GM13976 (cell line): ENCODE data around the gene OOSP3.

Experiments used
- DNase-seq: peaks from one replicate; pipeline ENCODE4 v3.0.0; 2012; ENCODE audit warnings: low spot score
- CTCF ChIP-seq: IDR thresholded peaks from 2 replicates; pipeline ENCODE4 v1.5.1; 2012; ENCODE audit warnings: borderline replicate concordance, mild to moderate bottlenecking; ENCODE audit not compliant: insufficient read depth; ENCODE audit errors: extremely low read depth, missing control alignments, control extremely low read depth
- in situ Hi-C: fragments of 300-500 bp; cut with MboI; formaldehyde crosslinking; loops from one replicate; pipeline ENCODE4 v1.12.0; 2022; ENCODE audit warnings: low sequenced_read_pairs, mixed read lengths, inconsistent platforms; ENCODE audit not compliant: unreplicated experiment

Gene OOSP3

GRCh38 chr11:59878575-59878974, at the start of gene OOSP3:
Gene OOSP3 (plus strand): TSS chr11:59878782. CDS start chr11:59878809, 27 bp downstream.
- in situ Hi-C loops: no loop called here
- DNase-seq: no peak
- no peak for TF ChIP-seq CTCF

GRCh38 chr11:59829358-59829757, 49.2 kb upstream of the OOSP3 start:
- in situ Hi-C loops: loop anchor here (10.0 kb wide), 1 partner anchor 425 kb away; no protein-coding TSS in a partner anchor
- DNase-seq: no peak

GRCh38 chr11:59833602-59834001, 45.0 kb upstream of the OOSP3 start:
- DNase-seq: no peak
- in situ Hi-C loops: no loop called here
- TF ChIP-seq CTCF: no peak

More at GRCh38 chr11:59829358-59829757, 49.2 kb upstream of the OOSP3 start:
- TF ChIP-seq CTCF: no peak

GRCh38 chr11:59839615-59840014, 39.0 kb upstream of the OOSP3 start:
- DNase-seq: no peak
- in situ Hi-C loops: no loop called here
- no peak for TF ChIP-seq CTCF

GRCh38 chr11:59841514-59841913, 37.1 kb upstream of the OOSP3 start:
- in situ Hi-C loops: no loop called here
- DNase-seq: no peak
- no peak for TF ChIP-seq CTCF

- in situ Hi-C loops: no loop called here
- DNase-seq: no peak
- TF ChIP-seq CTCF: no peak
These were observed 36.3 kb upstream of the OOSP3 start for GRCh38 chr11:59842316-59842715.

- no peak for DNase-seq
- in situ Hi-C loops: no loop called here
- no peak for TF ChIP-seq CTCF
These were observed 33.2 kb upstream of the OOSP3 start, which contains the start of gene CBLIF for GRCh38 chr11:59845399-59845798. Gene CBLIF (minus strand): TSS chr11:59845499. CDS start chr11:59845453, 46 bp downstream.
